Panc1 (cell line): ENCODE data around the gene TXNRD1.

ENCODE experiments used
- CTCF ChIP-seq: fragments of 450-650 bp; IDR thresholded peaks from 2 replicates; pipeline ENCODE4 v1.5.1; 2017; ENCODE audit warnings: mild to moderate bottlenecking
- POLR2AphosphoS5 ChIP-seq: IDR thresholded peaks from 2 replicates; pipeline ENCODE4 v1.6.1; 2012; ENCODE audit warnings: mild to moderate bottlenecking, low read depth, low read length, moderate library complexity
- TF ChIP-seq, protein P1 (sequence below), 2 experiments: IDR thresholded peaks; 2 replicates each; pipeline ENCODE4 v1.6.1; 2011 to 2012; ENCODE audit warnings: low read depth in 2 of 2, control low read depth in 1 of 2, low read length in 1 of 2, mild to moderate bottlenecking in 1 of 2, moderate library complexity in 1 of 2; ENCODE audit not compliant: insufficient read depth in 1 of 2

- TF ChIP-seq, protein P1, sequence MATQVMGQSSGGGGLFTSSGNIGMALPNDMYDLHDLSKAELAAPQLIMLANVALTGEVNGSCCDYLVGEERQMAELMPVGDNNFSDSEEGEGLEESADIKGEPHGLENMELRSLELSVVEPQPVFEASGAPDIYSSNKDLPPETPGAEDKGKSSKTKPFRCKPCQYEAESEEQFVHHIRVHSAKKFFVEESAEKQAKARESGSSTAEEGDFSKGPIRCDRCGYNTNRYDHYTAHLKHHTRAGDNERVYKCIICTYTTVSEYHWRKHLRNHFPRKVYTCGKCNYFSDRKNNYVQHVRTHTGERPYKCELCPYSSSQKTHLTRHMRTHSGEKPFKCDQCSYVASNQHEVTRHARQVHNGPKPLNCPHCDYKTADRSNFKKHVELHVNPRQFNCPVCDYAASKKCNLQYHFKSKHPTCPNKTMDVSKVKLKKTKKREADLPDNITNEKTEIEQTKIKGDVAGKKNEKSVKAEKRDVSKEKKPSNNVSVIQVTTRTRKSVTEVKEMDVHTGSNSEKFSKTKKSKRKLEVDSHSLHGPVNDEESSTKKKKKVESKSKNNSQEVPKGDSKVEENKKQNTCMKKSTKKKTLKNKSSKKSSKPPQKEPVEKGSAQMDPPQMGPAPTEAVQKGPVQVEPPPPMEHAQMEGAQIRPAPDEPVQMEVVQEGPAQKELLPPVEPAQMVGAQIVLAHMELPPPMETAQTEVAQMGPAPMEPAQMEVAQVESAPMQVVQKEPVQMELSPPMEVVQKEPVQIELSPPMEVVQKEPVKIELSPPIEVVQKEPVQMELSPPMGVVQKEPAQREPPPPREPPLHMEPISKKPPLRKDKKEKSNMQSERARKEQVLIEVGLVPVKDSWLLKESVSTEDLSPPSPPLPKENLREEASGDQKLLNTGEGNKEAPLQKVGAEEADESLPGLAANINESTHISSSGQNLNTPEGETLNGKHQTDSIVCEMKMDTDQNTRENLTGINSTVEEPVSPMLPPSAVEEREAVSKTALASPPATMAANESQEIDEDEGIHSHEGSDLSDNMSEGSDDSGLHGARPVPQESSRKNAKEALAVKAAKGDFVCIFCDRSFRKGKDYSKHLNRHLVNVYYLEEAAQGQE (IDR thresholded peaks at IDR 0.05; ENCODE audit: insufficient read depth in 1 of 2, low read depth in 2 of 2, low read length in 1 of 2), result no peak
- no peak for TF ChIP-seq POLR2AphosphoS5
- TF ChIP-seq CTCF, result no peak
Observed at GRCh38 chr12:104167519-104168458, 47.8 kb upstream of the TXNRD1 start.
